GM21526 (cell line): ENCODE data around the gene SASH1.

ENCODE experiments used
- ATAC-seq: cut with Tn5 transposase; IDR thresholded peaks from one replicate; pipeline ENCODE4 v1.9.1; 2021; ENCODE audit warnings: moderate library complexity; ENCODE audit not compliant: unreplicated experiment, low FRiP score

Gene SASH1

GRCh38 chr6:148453906-148454305 is 111.3 kb downstream of the SASH1 start:
- no peak for ATAC-seq

- ATAC-seq = no peak
Measured at GRCh38 chr6:148455225-148455624, 112.6 kb downstream of the SASH1 start.

- ATAC-seq = no peak
Measured at GRCh38 chr6:148455674-148456558, 113.3 kb downstream of the SASH1 start.

- no peak for ATAC-seq
Measured at GRCh38 chr6:148457137-148457842, 114.7 kb downstream of the SASH1 start.

- no peak for ATAC-seq
Measured at GRCh38 chr6:148457843-148458159, 115.2 kb downstream of the SASH1 start.

- no peak for ATAC-seq
Measured at GRCh38 chr6:148459238-148459637, 116.6 kb downstream of the SASH1 start.

- no peak for ATAC-seq
Measured at GRCh38 chr6:148460876-148461646, 118.4 kb downstream of the SASH1 start.

GRCh38 chr6:148461986-148462577 is 119.4 kb downstream of the SASH1 start:
- no peak for ATAC-seq

GRCh38 chr6:148463671-148464070 is 121.0 kb downstream of the SASH1 start:
- ATAC-seq = no peak

GRCh38 chr6:148464319-148465010 is 121.8 kb downstream of the SASH1 start:
- ATAC-seq = peak; percentile 88

- no peak for ATAC-seq
Measured at GRCh38 chr6:148465011-148465335, 122.3 kb downstream of the SASH1 start.

- no peak for ATAC-seq
Measured at GRCh38 chr6:148465670-148466069, 123.0 kb downstream of the SASH1 start.

- ATAC-seq = no peak
Measured at GRCh38 chr6:148466158-148466557, 123.5 kb downstream of the SASH1 start.

- no peak for ATAC-seq
Measured at GRCh38 chr6:148467926-148468325, 125.3 kb downstream of the SASH1 start.

GRCh38 chr6:148470156-148470555 is 127.5 kb downstream of the SASH1 start:
- no peak for ATAC-seq

GRCh38 chr6:148470606-148471465 is 128.2 kb downstream of the SASH1 start:
- ATAC-seq = no peak

GRCh38 chr6:148471624-148472159 is 129.1 kb downstream of the SASH1 start:
- ATAC-seq = no peak

- ATAC-seq = no peak
Measured at GRCh38 chr6:148472171-148473105, 129.8 kb downstream of the SASH1 start.
